Lower lobe of right lung (tissue), 2 donors: ENCODE data around the gene ARID1B. TPM values are rescaled to one million over a fixed set of nuclear protein-coding genes. Genes with fewer than 3 reads are reported as not detected.
A peak's percentile ranks its signal among the peaks of the same experiment; 100 is the strongest.

Experiments used
- ATAC-seq, 2 donors: fragments of 200-7000 bp; cut with Tn5 transposase; one replicate each; pipeline ENCODE4 v1.9.1; 2020 to 2022; ENCODE audit warnings: mild to moderate bottlenecking in 2 of 2, moderate library complexity in 2 of 2
- DNase-seq: peaks from one replicate; pipeline ENCODE4 v3.0.0-alpha.2; 2020
- H3K27ac ChIP-seq: fragments of 200-600 bp; one replicate; pipeline ENCODE4 v1.8.0; 2022
- H3K27me3 ChIP-seq: fragments of 200-600 bp; one replicate; pipeline ENCODE4 v1.8.0; 2022; ENCODE audit warnings: low read depth
- H3K36me3 ChIP-seq: fragments of 200-600 bp; one replicate; pipeline ENCODE4 v1.8.0; 2022; ENCODE audit warnings: mild to moderate bottlenecking
- H3K4me1 ChIP-seq: fragments of 200-600 bp; one replicate; pipeline ENCODE4 v1.8.0; 2022
- H3K4me3 ChIP-seq: fragments of 200-600 bp; one replicate; pipeline ENCODE4 v1.8.0; 2022; ENCODE audit warnings: mild to moderate bottlenecking
- H3K9me3 ChIP-seq: fragments of 200-600 bp; one replicate; pipeline ENCODE4 v1.8.0; 2022
- intact Hi-C: fragments of 100-400 bp; cut with DNase I; formaldehyde crosslinking; loops from one replicate; pipeline ENCODE4 v1.11.0; 2022
- total RNA-seq: library from RNA; stranded (reverse); fragmentation: NEBNext Ultra II Directional; extraction: Animal tissue kit (Norgen Biotek cat#: 25700); gene quantifications from one replicate; pipeline ENCODE4 v1.2.1, GENCODE V29; 2021
- TF ChIP-seq, protein P1 (sequence below): fragments of 200-600 bp; IDR thresholded peaks from one replicate; pipeline ENCODE4 v1.8.0; 2022; ENCODE audit warnings: antibody characterized with exemption, mild to moderate bottlenecking
- donor health status: DM: no; HTN: yes; CAD: no; lungs with severe emphysema.

Gene ARID1B
- total RNA-seq, 1 donor from 2014 or later, result 95.5 TPM

DNA sequence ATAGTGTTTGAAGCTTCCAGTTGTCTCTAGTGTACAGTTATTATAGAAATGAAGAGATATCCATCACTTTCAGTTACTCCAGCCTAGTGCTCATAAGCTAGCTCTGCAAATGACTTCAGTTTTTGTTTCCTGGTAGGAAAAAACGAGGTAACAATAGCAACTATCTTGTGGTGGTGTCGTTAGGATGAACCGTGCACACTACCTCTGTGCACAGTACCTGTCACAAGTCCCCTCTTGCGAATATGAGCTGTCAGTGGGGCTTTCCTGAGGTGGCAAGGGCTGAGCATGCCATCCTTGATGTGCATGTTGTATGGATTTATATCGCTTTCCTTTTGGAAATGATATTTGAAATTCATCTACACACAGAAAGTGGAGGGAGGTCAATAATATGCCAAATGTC, 151.8 kb downstream of the ARID1B start:
- ATAC-seq (no peak), DNase-seq (no peak)
- no peaks in the 10 kb centered on the region for H3K9me3 ChIP-seq
- peaks cover 33% of the 10 kb centered on the region for H3K4me1 ChIP-seq
- no peak overlapping the region for H3K4me3 ChIP-seq
- no peak overlapping the region for H3K27ac ChIP-seq
- TF ChIP-seq, protein P1, sequence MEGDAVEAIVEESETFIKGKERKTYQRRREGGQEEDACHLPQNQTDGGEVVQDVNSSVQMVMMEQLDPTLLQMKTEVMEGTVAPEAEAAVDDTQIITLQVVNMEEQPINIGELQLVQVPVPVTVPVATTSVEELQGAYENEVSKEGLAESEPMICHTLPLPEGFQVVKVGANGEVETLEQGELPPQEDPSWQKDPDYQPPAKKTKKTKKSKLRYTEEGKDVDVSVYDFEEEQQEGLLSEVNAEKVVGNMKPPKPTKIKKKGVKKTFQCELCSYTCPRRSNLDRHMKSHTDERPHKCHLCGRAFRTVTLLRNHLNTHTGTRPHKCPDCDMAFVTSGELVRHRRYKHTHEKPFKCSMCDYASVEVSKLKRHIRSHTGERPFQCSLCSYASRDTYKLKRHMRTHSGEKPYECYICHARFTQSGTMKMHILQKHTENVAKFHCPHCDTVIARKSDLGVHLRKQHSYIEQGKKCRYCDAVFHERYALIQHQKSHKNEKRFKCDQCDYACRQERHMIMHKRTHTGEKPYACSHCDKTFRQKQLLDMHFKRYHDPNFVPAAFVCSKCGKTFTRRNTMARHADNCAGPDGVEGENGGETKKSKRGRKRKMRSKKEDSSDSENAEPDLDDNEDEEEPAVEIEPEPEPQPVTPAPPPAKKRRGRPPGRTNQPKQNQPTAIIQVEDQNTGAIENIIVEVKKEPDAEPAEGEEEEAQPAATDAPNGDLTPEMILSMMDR, result no peak
- no peaks in the 10 kb centered on the region for H3K36me3 ChIP-seq
- intact Hi-C loops, result no loop called here
- H3K27me3 ChIP-seq, result no peaks in the 10 kb centered on the region

DNA sequence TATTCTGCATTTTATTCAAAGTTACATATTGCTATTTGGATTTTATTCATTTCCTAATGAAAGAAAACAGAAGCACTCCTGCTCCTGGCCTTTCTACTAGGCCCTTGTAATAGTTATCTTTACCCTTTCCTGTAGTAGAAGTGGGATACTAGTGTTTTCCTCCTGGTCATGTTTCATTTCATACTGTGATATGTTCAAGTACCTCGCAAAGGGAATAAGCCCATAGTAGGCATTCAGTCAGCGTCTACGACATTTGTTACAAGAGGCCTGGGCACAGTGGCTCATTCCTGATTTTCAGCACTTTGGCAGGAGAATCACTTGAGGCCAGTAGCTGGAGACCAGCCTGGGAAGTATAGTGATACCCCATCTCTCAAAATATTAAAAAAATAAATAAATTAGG, 154.1 kb downstream of the ARID1B start:
- Histone ChIP-seq H3K36me3 (no peaks in the 10 kb centered on the region), H3K4me3 (no peak overlapping the region), H3K9me3 (no peaks in the 10 kb centered on the region), H3K27ac (no peak overlapping the region), H3K4me1 (peaks cover 32% of the 10 kb centered on the region), H3K27me3 (no peaks in the 10 kb centered on the region)
- no peak for DNase-seq
- intact Hi-C loops, result no loop called here
- ATAC-seq, result no peak
- TF ChIP-seq, protein P1, result no peak

DNA sequence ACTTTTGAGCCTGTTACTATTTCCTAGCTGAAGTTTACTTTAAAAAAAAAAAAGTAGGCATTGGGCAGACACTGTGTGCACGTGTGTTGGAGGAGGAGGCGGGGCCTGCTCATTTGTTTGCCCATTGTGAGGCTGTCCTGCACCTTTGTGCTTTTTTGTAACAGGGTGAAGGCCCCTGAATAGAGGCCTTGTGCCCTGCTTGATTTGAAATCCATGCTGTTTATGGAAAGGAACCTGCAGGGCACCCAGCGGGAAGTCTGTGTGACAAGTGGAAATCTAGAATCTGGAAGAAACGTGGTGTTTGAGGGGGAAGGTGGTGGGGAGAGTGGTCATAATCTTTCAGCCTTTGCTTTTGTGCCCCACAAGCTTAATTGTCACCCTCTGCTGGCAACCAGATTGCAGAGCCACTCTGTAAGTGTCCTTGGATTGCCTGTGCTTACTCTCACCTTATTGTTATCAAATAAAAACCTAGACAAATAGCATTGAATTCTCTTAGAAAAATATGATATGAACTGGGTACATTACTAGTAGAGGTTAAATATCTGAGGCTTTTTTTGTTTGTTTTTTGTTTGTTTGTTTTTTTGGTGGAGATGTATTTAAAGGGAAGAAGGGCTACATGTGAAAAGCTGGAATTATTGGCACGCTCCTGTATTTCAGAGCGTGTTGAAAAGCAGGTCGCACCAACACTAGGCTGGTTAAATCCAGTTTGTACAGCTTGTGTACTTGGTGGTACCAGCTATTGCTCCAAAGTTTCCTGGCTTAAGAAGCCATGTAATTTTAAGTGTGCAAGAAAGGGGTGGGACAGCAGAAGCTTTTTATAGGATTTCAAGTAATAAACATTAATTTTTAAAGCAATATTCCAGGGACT, 156.3 kb downstream of the ARID1B start:
- no peaks in the 10 kb centered on the region for H3K9me3 ChIP-seq
- H3K4me3 ChIP-seq, result no peak overlapping the region
- no peaks in the 10 kb centered on the region for H3K36me3 ChIP-seq
- intact Hi-C loops, result no loop called here
- ATAC-seq, result peak; percentile 73 to 82
- H3K27ac ChIP-seq, result peak overlapping the region; percentile 1
- peak; percentile 67 for DNase-seq
- no peaks in the 10 kb centered on the region for H3K27me3 ChIP-seq
- TF ChIP-seq, protein P1, result no peak
- peaks cover 26% of the 10 kb centered on the region for H3K4me1 ChIP-seq

DNA sequence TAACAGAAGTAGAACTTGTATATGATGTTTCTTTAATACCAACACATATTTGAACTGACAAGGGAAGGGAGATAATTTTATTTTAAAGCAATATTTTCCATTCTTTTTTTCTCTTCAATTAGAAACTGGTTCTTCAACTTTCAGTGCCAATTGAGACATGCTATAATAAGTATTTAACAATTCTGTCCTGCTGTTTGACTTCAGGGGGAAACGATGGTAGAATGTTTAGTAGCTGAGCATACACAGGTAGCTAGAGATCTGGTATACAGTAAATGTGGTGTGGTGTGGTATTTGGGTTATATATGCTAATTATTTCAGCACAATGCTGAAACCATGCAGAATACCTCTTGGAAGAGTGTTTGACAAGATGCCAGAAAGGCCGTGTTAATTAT, 156.9 kb downstream of the ARID1B start:
- Histone ChIP-seq H3K36me3 (no peaks in the 10 kb centered on the region), H3K9me3 (no peaks in the 10 kb centered on the region), H3K4me3 (no peak overlapping the region), H3K27me3 (no peaks in the 10 kb centered on the region), H3K27ac (no peak overlapping the region), H3K4me1 (peaks cover 31% of the 10 kb centered on the region)
- DNase-seq (no peak), ATAC-seq (peak in 1 of 2 donors; percentile 53)
- TF ChIP-seq, protein P1, result no peak
- intact Hi-C loops, result no loop called here

DNA sequence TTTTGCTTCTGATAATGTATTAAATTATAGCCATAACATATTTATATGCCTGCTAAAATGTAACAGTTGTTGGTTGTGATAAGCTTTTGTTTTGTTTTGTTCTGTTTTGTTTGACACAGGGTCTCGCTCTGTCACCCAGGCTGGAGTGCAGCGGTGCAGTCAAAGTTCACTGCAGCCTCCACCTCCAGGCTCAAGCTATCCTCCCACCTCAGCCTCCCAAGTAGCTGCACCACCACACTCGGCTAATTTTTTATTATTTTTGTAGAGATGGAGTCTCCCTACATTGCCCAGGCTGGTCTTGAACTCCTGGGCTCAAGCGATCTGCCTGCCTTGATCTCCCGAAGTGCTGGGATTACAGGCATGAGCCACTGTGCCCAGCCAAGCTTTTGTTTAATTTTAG, 157.8 kb downstream of the ARID1B start:
- no peak overlapping the region for H3K4me3 ChIP-seq
- H3K36me3 ChIP-seq, result no peaks in the 10 kb centered on the region
- TF ChIP-seq, protein P1, result no peak
- DNase-seq, result no peak
- H3K27ac ChIP-seq, result no peak overlapping the region
- H3K4me1 ChIP-seq, result peaks cover 41% of the 10 kb centered on the region
- no peak for ATAC-seq
- no peaks in the 10 kb centered on the region for H3K27me3 ChIP-seq
- intact Hi-C loops, result no loop called here
- H3K9me3 ChIP-seq, result no peaks in the 10 kb centered on the region
